PC-3 (cell line): ENCODE measurements around the gene LLGL2. TPM values are rescaled to one million over a fixed set of nuclear protein-coding genes. Genes with fewer than 3 reads are reported as not detected.

Source experiments
- ATAC-seq: fragments of 200-7000 bp; cut with Tn5 transposase; 2 replicates; pipeline ENCODE4 v1.9.1; 2020; ENCODE audit warnings: mild to moderate bottlenecking, moderate library complexity
- Bru-seq: library from RNA; stranded (reverse); fragments of 400-500 nt; gene quantifications from one replicate; lab custom pipeline; 2021; lab: Mats Ljungman, UMichigan
- BruChase-seq, 2 experiments: library from RNA; stranded (reverse); fragments of 400-500 nt; gene quantifications; one replicate each; lab custom pipeline; 2021; lab: Mats Ljungman, UMichigan
- BruUV-seq: library from RNA; stranded (reverse); fragments of 400-500 nt; replicated peaks from 2 replicates; lab custom pipeline; 2021; lab: Mats Ljungman, UMichigan
- CTCF ChIA-PET: fragments of 300-600 bp; sonication (Branson Sonifier 250); formaldehyde crosslinking; loops from one replicate; lab custom pipeline; 2022; ENCODE audit warnings: antibody characterized with exemption; lab: Charles Lee
- POLR2A ChIA-PET: fragments of 300-600 bp; sonication (Branson Sonifier 250); formaldehyde crosslinking; loops from one replicate; lab custom pipeline; 2022; ENCODE audit warnings: antibody characterized with exemption; ENCODE audit not compliant: unreplicated experiment; lab: Charles Lee
- DNase-seq: peaks from one replicate; pipeline ENCODE4 v3.0.0-alpha.2; 2015
- H2AFZ ChIP-seq: fragments of 300-600 bp; sonication (generic); 2 replicates; pipeline ENCODE4 v1.6.0; 2016; ENCODE audit warnings: antibody characterized with exemption, low read length
- H3F3A ChIP-seq: fragments of 300-600 bp; sonication (generic); one replicate; pipeline ENCODE4 v1.6.0; 2017; ENCODE audit warnings: antibody characterized with exemption, low read length, control low read depth, mild to moderate bottlenecking; ENCODE audit not compliant: unreplicated experiment
- H3K27ac ChIP-seq: fragments of 300-600 bp; sonication (generic); 2 replicates; pipeline ENCODE4 v1.5.1; 2016; ENCODE audit warnings: mild to moderate bottlenecking, low read length
- H3K27me3 ChIP-seq: fragments of 300-600 bp; sonication (generic); 2 replicates; pipeline ENCODE4 v1.6.1; 2016; ENCODE audit warnings: low read length, mixed read lengths
- H3K36me3 ChIP-seq: fragments of 300-600 bp; sonication (generic); 2 replicates; pipeline ENCODE4 v1.6.1; 2016; ENCODE audit warnings: low read depth, mixed run types, low read length, mixed read lengths
- H3K4me1 ChIP-seq: fragments of 300-600 bp; sonication (generic); 2 replicates; pipeline ENCODE4 v1.5.1; 2016; ENCODE audit warnings: low read length; ENCODE audit not compliant: insufficient read depth
- H3K4me2 ChIP-seq: fragments of 300-600 bp; sonication (generic); 2 replicates; pipeline ENCODE4 v1.6.0; 2016; ENCODE audit warnings: low read length
- H3K4me3 ChIP-seq: fragments of 300-600 bp; sonication (generic); 2 replicates; pipeline ENCODE4 v1.5.1; 2016; ENCODE audit warnings: mild to moderate bottlenecking, low read length, mixed read lengths
- H3K79me2 ChIP-seq: fragments of 300-600 bp; sonication (generic); 2 replicates; pipeline ENCODE4 v1.6.1; 2017; ENCODE audit warnings: low read length, mixed read lengths
- H3K9ac ChIP-seq: fragments of 300-600 bp; sonication (generic); 2 replicates; pipeline ENCODE4 v1.6.0; 2016; ENCODE audit warnings: mild to moderate bottlenecking, low read length
- H3K9me2 ChIP-seq: fragments of 300-600 bp; sonication (generic); replicated peaks from 2 replicates; pipeline ENCODE4 v1.6.1; 2016; ENCODE audit warnings: mixed run types, low read length, mixed read lengths
- H3K9me3 ChIP-seq: fragments of 300-600 bp; sonication (generic); 2 replicates; pipeline ENCODE4 v1.6.1; 2016; ENCODE audit warnings: low read length, mixed read lengths
- H4K20me1 ChIP-seq: fragments of 300-600 bp; sonication (generic); 2 replicates; pipeline ENCODE4 v1.6.1; 2016; ENCODE audit warnings: low read length, mixed read lengths
- CTCF ChIP-seq: fragments of 300-600 bp; sonication (generic); conservative IDR thresholded peaks from 2 replicates; pipeline ENCODE4 v1.5.1; 2017; ENCODE audit warnings: antibody characterized with exemption, low read depth, mild to moderate bottlenecking, low read length
- EZH2 ChIP-seq: fragments of 300-600 bp; sonication (generic); IDR thresholded peaks from one replicate; pipeline ENCODE4 v1.6.1; 2017; ENCODE audit warnings: antibody characterized with exemption, mild to moderate bottlenecking, low read length; ENCODE audit not compliant: unreplicated experiment
- EZH2phosphoT487 ChIP-seq: fragments of 300-600 bp; sonication (generic); IDR thresholded peaks from 2 replicates; pipeline ENCODE4 v1.6.1; 2018; ENCODE audit warnings: mild to moderate bottlenecking, antibody characterized with exemption, low read length, borderline replicate concordance
- intact Hi-C: fragments of 100-400 bp; cut with micrococcal nuclease; formaldehyde crosslinking; loops from 2 replicates; pipeline ENCODE4 v1.9.0; 2023
- long read RNA-seq: library from polyadenylated mRNA; unstranded; transcript quantifications from one replicate; pipeline ENCODE4 v2.0.0, GENCODE V29; 2021; ENCODE audit not compliant: unreplicated experiment
- total RNA-seq: library from RNA; depleted of rRNA; stranded (reverse); fragments of >200 nt; gene quantifications from 2 replicates; pipeline ENCODE4 v1.2.3, GENCODE V29; 2014; rRNA removed

The LLGL2 gene
- total RNA-seq (92.9 and 122 TPM in 2 replicates), Bru-seq, nascent RNA (percentile 71 among the genes with signal in this experiment), BruChase-seq, experiment 1, labeled RNA remaining after a 6-hour chase (percentile 82 among the genes with signal in this experiment), BruChase-seq, experiment 2, labeled RNA remaining after a 2-hour chase (percentile 81 among the genes with signal in this experiment)
- long read RNA-seq, transcript LLGL2-202 (10 exons, 1,374 nt): major isoform, 38 of 309 reads
- long read RNA-seq, transcript LLGL2-201 (25 exons, 3,480 nt): minor isoform, 10 of 309 reads
- long read RNA-seq, transcript LLGL2-203 (26 exons, 3,509 nt): minor isoform, 25 of 309 reads
- long read RNA-seq, partial matches to known transcripts: 126 of 309 reads
- long read RNA-seq, other reads (novel, unspliced or antisense): 109 of 309 reads

GRCh38 chr17:75524970-75525805 is at the start of gene LLGL2:
Gene LLGL2 (plus strand): TSS chr17:75525697. CDS start chr17:75543427, 17,730 bp downstream.
- TF ChIP-seq EZH2phosphoT487 (no peak), CTCF (peak; percentile 69), EZH2 (no peak)
- no peaks in the 10 kb centered on the region for H3K27me3 ChIP-seq
- no TSS peak for BruUV-seq
- DNase-seq (peak; percentile 98), ATAC-seq (peak; percentile 82)
- peak within 1 kb of the TSS; percentile 92 for H3K4me2 ChIP-seq
- no peaks in the 10 kb centered on the region for H3K9me2 ChIP-seq
- POLR2A ChIA-PET: interaction anchor here (0.5 to 0.6 kb wide), 4 partner anchors 8 to 1638 kb away, joined by 3 to 7 read pairs (median 6); a partner anchor contains a TSS
- H4K20me1 ChIP-seq: no peaks in the 10 kb centered on the region
- H3K9me3 ChIP-seq: no peaks in the 10 kb centered on the region
- peaks cover 37% of the 10 kb centered on the region for H3K79me2 ChIP-seq
- H3K4me3 ChIP-seq: peak within 1 kb of the TSS; percentile 84
- H3K9ac ChIP-seq: peak within 1 kb of the TSS; percentile 72
- H3K27ac ChIP-seq: peak within 1 kb of the TSS; percentile 75
- peak within 1 kb of the TSS; percentile 93 for H2AFZ ChIP-seq
- peaks cover 13% of the 10 kb centered on the region for H3K4me1 ChIP-seq
- intact Hi-C loops: loop anchor here (2.0 kb wide), 1 partner anchor 24 kb away; no protein-coding TSS in a partner anchor
- CTCF ChIA-PET: interaction anchor here (0.5 to 1.6 kb wide), 20 partner anchors 9 to 593 kb away, joined by 3 to 15 read pairs (median 4); partner anchors contain the start of genes TSEN54 and WBP2
- peaks cover 4% of the 10 kb centered on the region; the same call in 1 of the 2 replicates for H3K36me3 ChIP-seq
- H3F3A ChIP-seq: no peaks in the 10 kb centered on the region

GRCh38 chr17:75475851-75476250 is 49.6 kb upstream of the LLGL2 start:
- no peak overlapping the region for H3K4me2 ChIP-seq
- no peaks in the 10 kb centered on the region for H3K9me3 ChIP-seq
- BruUV-seq: no TSS peak
- CTCF ChIA-PET: no interaction called here
- H3K27ac ChIP-seq: no peak overlapping the region
- no peaks in the 10 kb centered on the region for H4K20me1 ChIP-seq
- H3K36me3 ChIP-seq: peaks cover 7% of the 10 kb centered on the region; the same call in 1 of the 2 replicates
- H3K9ac ChIP-seq: no peak overlapping the region
- intact Hi-C loops: no loop called here
- DNase-seq: no peak
- no peaks in the 10 kb centered on the region for H3K9me2 ChIP-seq
- H3K79me2 ChIP-seq: no peaks in the 10 kb centered on the region
- no peaks in the 10 kb centered on the region for H3F3A ChIP-seq
- POLR2A ChIA-PET: interaction anchor here (0.5 to 0.6 kb wide), 2 partner anchors 47 to 89 kb away, joined by 3 read pairs; no protein-coding TSS in a partner anchor
- H3K4me1 ChIP-seq: no peaks in the 10 kb centered on the region
- no peak overlapping the region for H2AFZ ChIP-seq
- H3K27me3 ChIP-seq: no peaks in the 10 kb centered on the region
- H3K4me3 ChIP-seq: no peak overlapping the region
- ATAC-seq: no peak
- TF ChIP-seq CTCF (no peak), EZH2phosphoT487 (no peak), EZH2 (no peak)
